ENCODE results near the gene FGF9. TPM values are rescaled to one million over a fixed set of nuclear protein-coding genes. Genes with fewer than 3 reads are reported as not detected.
A peak's percentile ranks its signal among the peaks of the same experiment; 100 is the strongest.

FGF9 gene
- total and polyA plus RNA-seq, 9 donors: 6.2 to 17.2 (median 7.4) TPM

DNA sequence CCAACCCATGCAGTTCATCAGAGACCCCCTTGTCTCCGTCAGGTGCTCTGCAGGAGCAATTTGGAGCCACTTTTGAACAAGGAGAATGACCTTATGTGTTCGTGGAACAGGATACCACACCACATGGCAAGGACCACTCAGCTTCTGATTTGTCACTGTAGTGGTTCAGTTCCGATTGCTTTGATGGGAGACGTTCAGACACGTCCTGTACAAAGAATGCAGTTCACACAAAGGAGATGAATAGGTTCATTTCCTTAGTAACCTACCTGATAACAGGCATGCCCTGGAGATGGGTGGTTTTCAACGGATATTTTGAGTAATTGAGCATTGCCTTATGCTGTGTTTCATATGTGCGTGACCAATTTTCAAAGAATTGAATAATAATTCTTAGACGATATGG lies 17.2 kb downstream of the FGF9 start:
- Histone ChIP-seq H3K27me3 (ENCODE audit: control insufficient read depth, insufficient read depth, low read length) (peaks cover 4% of the 10 kb centered on the region), H3K4me3 (ENCODE audit: low read length) (no peak overlapping the region), H3K27ac (ENCODE audit: low read length) (no peak overlapping the region), H3K4me1 (ENCODE audit: control insufficient read depth, insufficient read depth, low read length) (peaks cover 4% of the 10 kb centered on the region), H3K9me3 (replicated peaks; ENCODE audit: control insufficient read depth, low read depth, low read length) (no peaks in the 10 kb centered on the region), H3K36me3 (ENCODE audit: control insufficient read depth, insufficient read depth, low read length) (peaks cover 13% of the 10 kb centered on the region)
- 88% methylated on average over 4 of the region's 8 CpGs for whole genome bisulfite sequencing (ENCODE audit: insufficient coverage)
- DNase-seq: no peak

DNA sequence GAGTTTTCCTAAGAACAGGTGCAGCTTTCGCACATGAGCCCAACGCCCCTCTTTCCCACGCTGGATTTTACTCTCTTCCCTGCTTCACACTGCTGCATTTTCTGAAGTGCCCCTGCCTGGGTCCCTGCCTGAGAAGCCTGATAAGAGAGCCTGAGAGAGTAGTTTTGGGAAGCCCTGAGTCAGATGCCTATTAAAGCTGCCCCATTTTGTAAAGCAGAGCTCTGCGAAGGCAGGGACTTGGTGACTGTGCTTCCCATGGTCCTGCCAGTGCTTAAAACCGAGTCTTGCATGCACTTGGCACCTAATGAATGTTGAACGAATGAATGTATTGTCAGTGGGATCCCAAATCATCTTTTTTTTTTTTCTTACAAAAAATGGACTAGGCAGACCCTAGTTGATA lies 18.2 kb downstream of the FGF9 start:
- H3K27ac ChIP-seq (ENCODE audit: low read length): no peak overlapping the region
- WGBS (ENCODE audit: insufficient coverage): 94% methylated on average over 2 of the region's 6 CpGs

DNA sequence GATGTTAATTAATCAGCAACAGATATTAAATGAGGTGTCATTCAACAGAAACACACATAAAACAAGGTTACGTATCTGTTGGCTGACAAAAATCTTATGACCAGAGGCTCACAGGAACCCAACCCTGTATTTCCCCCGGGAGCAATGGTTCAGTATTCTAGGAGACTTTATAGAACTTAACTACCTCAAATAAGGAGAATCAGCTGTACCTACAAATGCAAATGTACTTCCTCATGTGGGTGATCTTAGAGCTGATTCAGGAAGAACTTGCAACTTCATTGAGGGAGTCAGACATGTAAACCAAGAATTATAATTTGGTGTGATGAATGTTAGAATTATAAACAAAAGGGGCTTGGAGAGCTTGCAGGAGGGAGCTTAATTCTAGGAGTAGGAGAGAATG lies 20.1 kb downstream of the FGF9 start:
- no peak overlapping the region for H3K4me3 ChIP-seq (ENCODE audit: low read length)
- H3K27me3 ChIP-seq (ENCODE audit: control insufficient read depth, insufficient read depth, low read length): no peaks in the 10 kb centered on the region
- WGBS (ENCODE audit: insufficient coverage): no CpG with 5 or more reads among the region's 2 CpGs
- H3K27ac ChIP-seq (ENCODE audit: low read length): no peak overlapping the region
- H3K4me1 ChIP-seq (ENCODE audit: control insufficient read depth, insufficient read depth, low read length): no peaks in the 10 kb centered on the region
- no peak for DNase-seq
- H3K9me3 ChIP-seq (replicated peaks; ENCODE audit: control insufficient read depth, low read depth, low read length): no peaks in the 10 kb centered on the region
- peaks cover 13% of the 10 kb centered on the region for H3K36me3 ChIP-seq (ENCODE audit: control insufficient read depth, insufficient read depth, low read length)

More for the DNA sequence above, 18.2 kb downstream of the FGF9 start:
- Histone ChIP-seq H3K4me3 (ENCODE audit: low read length) (no peak overlapping the region), H3K36me3 (ENCODE audit: control insufficient read depth, insufficient read depth, low read length) (peaks cover 13% of the 10 kb centered on the region), H3K4me1 (ENCODE audit: control insufficient read depth, insufficient read depth, low read length) (no peaks in the 10 kb centered on the region), H3K9me3 (replicated peaks; ENCODE audit: control insufficient read depth, low read depth, low read length) (no peaks in the 10 kb centered on the region), H3K27me3 (ENCODE audit: control insufficient read depth, insufficient read depth, low read length) (no peaks in the 10 kb centered on the region)
- no peak for DNase-seq

DNA sequence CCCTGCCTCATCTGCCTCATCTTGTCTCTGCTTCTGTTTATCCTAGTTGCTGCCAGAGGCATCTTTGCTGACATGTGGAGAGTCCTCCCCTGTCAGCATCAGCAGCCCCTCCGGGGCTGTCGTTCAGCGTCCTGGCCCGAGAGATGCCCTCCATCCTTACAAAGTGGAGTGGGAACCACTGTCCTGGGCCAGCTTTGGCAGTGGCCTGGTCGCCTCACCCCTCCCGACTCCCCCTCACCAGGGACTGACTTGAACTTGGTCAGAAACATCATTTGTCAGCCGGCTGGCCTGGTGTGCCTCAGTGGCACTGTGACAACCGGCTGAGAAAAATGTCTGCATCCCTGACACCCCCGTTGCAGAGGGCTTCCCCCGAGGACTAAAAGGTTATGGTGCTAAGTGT lies 20.6 kb downstream of the FGF9 start:
- WGBS (ENCODE audit: insufficient coverage): 80% methylated on average over 8 of the region's 10 CpGs
- no peak overlapping the region for H3K27ac ChIP-seq (ENCODE audit: low read length)
- no peaks in the 10 kb centered on the region for H3K27me3 ChIP-seq (ENCODE audit: control insufficient read depth, insufficient read depth, low read length)
- no peaks in the 10 kb centered on the region for H3K4me1 ChIP-seq (ENCODE audit: control insufficient read depth, insufficient read depth, low read length)
- H3K9me3 ChIP-seq (replicated peaks; ENCODE audit: control insufficient read depth, low read depth, low read length): no peaks in the 10 kb centered on the region
- H3K4me3 ChIP-seq (ENCODE audit: low read length): no peak overlapping the region
- H3K36me3 ChIP-seq (ENCODE audit: control insufficient read depth, insufficient read depth, low read length): peaks cover 13% of the 10 kb centered on the region
- no peak for DNase-seq

DNA sequence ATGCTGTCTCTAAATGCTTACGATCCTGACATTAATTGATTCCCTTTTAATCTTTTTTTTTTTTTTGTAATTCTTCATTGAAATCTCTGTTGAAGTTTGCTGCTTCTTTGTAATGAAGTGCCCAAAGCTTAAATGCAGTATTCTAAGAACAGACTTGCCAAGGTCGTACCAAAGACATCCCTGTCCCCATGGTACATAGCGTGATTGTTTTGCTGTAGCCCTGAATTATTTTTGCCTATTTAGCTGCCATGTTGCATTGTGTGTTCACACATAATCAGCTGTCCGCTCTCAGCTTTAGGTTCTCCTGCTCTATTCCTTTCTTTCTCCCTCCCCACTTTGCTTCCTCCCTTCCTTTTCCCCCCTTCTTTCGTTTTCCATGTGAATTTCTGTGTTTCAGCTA lies 21.1 kb downstream of the FGF9 start:
- no peak overlapping the region for H3K27ac ChIP-seq (ENCODE audit: low read length)
- no peaks in the 10 kb centered on the region for H3K4me1 ChIP-seq (ENCODE audit: control insufficient read depth, insufficient read depth, low read length)
- no peak for DNase-seq
- H3K36me3 ChIP-seq (ENCODE audit: control insufficient read depth, insufficient read depth, low read length): peaks cover 13% of the 10 kb centered on the region
- H3K4me3 ChIP-seq (ENCODE audit: low read length): no peak overlapping the region
- WGBS (ENCODE audit: insufficient coverage): 89% methylated on average over 3 of the region's 5 CpGs
- no peaks in the 10 kb centered on the region for H3K27me3 ChIP-seq (ENCODE audit: control insufficient read depth, insufficient read depth, low read length)
- H3K9me3 ChIP-seq (replicated peaks; ENCODE audit: control insufficient read depth, low read depth, low read length): no peaks in the 10 kb centered on the region

DNA sequence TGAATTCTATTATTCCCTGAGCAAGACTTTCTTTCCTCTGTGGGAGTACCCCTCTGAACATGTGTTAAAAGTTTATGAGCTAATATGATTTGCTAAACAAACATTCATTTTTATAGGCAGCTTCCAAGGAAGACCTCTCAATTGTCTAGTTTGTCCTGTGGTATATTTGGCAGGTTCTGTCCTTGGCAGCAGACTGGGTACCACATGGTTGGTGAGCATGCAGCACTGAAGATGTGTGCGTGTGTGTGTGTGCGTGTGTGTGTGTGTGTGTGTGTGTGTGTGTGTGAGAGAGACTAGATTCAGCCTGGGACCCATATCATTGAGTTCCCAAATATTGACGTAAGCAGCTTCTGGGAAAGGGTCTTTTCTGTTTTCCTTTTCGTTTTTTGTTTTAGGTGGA lies 24.0 kb downstream of the FGF9 start:
- WGBS (ENCODE audit: insufficient coverage): 80% methylated on average over 1 of the region's 4 CpGs
- H3K27me3 ChIP-seq (ENCODE audit: control insufficient read depth, insufficient read depth, low read length): no peaks in the 10 kb centered on the region
- DNase-seq: no peak
- no peaks in the 10 kb centered on the region for H3K9me3 ChIP-seq (replicated peaks; ENCODE audit: control insufficient read depth, low read depth, low read length)
- H3K36me3 ChIP-seq (ENCODE audit: control insufficient read depth, insufficient read depth, low read length): peaks cover 3% of the 10 kb centered on the region
- H3K4me1 ChIP-seq (ENCODE audit: control insufficient read depth, insufficient read depth, low read length): peaks cover 2% of the 10 kb centered on the region
- H3K4me3 ChIP-seq (ENCODE audit: low read length): no peak overlapping the region
- H3K27ac ChIP-seq (ENCODE audit: low read length): no peak overlapping the region

DNA sequence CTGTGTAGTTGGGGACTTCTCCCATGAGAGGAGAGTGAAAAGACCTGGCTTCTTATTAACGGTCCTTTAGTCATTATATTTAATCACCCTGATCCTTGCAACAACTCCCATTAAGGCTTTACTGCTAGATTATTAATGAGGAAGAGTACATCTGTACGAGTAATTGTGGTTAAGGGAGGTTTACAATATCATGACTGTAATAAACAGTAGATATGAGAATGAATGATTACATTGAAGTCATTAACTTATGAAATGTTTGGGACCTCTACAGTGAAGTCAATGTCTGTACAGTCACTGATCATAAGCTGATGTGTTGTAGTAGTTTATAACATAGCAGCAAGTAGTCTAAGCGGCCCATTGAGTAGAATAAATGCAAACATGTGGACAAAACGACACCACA lies 24.7 kb downstream of the FGF9 start:
- Histone ChIP-seq H3K27ac (ENCODE audit: low read length) (no peak overlapping the region), H3K4me3 (ENCODE audit: low read length) (no peak overlapping the region), H3K36me3 (ENCODE audit: control insufficient read depth, insufficient read depth, low read length) (no peaks in the 10 kb centered on the region), H3K27me3 (ENCODE audit: control insufficient read depth, insufficient read depth, low read length) (no peaks in the 10 kb centered on the region), H3K9me3 (replicated peaks; ENCODE audit: control insufficient read depth, low read depth, low read length) (no peaks in the 10 kb centered on the region), H3K4me1 (ENCODE audit: control insufficient read depth, insufficient read depth, low read length) (peaks cover 2% of the 10 kb centered on the region)
- DNase-seq: no peak
- WGBS (ENCODE audit: insufficient coverage): no CpG with 5 or more reads among the region's 4 CpGs

DNA sequence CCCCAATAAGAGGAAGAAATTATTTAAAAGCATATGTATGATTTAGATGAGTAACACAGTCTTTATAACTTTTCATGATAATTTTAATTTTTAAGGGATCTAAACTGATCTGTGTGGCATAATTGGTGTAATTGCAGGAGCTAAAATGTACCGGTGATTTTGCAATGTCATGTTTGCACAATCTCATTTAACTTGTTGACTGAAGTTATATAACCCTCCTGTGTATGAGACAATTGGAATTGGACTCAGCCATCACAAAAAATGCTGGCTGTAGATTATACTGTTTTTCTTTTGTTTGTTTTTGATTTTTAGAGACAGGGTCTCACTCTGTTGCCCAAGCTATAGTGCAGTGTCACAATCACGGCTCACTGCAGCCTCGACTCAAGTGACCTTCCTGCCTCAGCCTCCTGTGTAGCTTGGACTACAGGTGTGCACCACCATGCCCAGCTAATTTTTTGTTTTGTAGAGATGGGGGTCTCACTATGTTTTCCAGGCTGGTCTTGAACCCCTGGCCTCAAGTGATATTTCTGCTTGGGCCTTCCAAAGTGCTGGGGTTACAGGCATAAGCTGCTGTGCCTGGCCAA lies 26.1 kb downstream of the FGF9 start:
- WGBS (ENCODE audit: insufficient coverage): 77% methylated on average over 2 of the region's 3 CpGs
- Histone ChIP-seq H3K4me1 (ENCODE audit: control insufficient read depth, insufficient read depth, low read length) (peaks cover 2% of the 10 kb centered on the region), H3K27ac (ENCODE audit: low read length) (no peak overlapping the region), H3K27me3 (ENCODE audit: control insufficient read depth, insufficient read depth, low read length) (no peaks in the 10 kb centered on the region), H3K4me3 (ENCODE audit: low read length) (no peak overlapping the region), H3K36me3 (ENCODE audit: control insufficient read depth, insufficient read depth, low read length) (peaks cover 4% of the 10 kb centered on the region), H3K9me3 (replicated peaks; ENCODE audit: control insufficient read depth, low read depth, low read length) (no peaks in the 10 kb centered on the region)
- no peak for DNase-seq

DNA sequence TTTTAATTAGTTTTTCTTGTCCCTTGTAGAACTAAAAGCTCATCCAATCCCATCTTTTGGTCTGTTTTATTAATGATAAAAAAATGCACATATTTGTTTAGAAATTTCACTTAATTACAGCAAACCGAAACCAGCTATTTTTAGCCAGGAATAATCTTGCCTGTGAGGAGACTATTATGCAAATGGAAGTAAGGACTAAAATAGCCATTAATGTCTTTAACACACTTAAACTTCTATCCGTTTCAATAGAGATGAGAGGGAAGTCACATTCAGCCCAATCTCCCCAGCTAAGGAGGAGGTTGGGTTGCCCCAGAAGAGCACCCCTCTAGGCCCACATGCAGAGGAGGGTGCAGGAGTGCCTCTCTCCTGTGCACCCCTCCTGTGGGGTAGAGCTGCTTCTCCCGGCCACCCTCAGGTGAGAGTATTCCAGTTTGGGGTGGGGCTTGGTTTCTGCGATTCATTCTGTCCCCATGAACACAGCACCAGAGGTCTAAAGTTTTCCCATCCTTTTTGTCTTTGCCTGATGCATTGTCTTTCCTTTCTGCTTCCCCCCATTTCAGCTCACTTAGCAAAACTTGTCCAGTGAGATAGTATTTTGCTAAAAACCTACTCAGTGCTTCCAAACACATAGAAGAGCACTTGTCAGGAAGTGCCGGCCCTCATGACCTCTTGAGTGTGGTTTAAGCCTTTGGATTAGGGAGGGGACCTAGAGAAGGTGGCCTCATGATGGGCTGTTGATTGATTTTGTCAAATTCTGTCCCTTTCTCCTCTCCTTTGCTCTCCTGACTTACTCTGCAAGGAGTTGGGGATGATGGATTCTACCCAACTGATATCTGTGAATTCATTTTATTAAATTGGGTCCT lies 28.2 kb downstream of the FGF9 start:
- DNase-seq: peak; percentile 29
- Histone ChIP-seq H3K9me3 (replicated peaks; ENCODE audit: control insufficient read depth, low read depth, low read length) (no peaks in the 10 kb centered on the region), H3K4me3 (ENCODE audit: low read length) (no peak overlapping the region), H3K27ac (ENCODE audit: low read length) (no peak overlapping the region), H3K36me3 (ENCODE audit: control insufficient read depth, insufficient read depth, low read length) (peaks cover 4% of the 10 kb centered on the region), H3K4me1 (ENCODE audit: control insufficient read depth, insufficient read depth, low read length) (peaks cover 2% of the 10 kb centered on the region), H3K27me3 (ENCODE audit: control insufficient read depth, insufficient read depth, low read length) (no peaks in the 10 kb centered on the region)
- WGBS (ENCODE audit: insufficient coverage): 100% methylated on average over 1 of the region's 5 CpGs

DNA sequence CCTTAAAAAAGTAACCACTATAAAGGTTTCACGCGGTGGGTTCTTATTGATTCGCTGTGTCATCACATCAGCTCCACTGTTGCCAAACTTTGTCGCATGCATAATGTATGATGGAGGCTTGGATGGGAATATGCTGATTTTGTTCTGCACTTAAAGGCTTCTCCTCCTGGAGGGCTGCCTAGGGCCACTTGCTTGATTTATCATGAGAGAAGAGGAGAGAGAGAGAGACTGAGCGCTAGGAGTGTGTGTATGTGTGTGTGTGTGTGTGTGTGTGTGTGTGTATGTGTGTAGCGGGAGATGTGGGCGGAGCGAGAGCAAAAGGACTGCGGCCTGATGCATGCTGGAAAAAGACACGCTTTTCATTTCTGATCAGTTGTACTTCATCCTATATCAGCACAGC lies 30.6 kb downstream of the FGF9 start:
- DNase-seq: no peak
- WGBS (ENCODE audit: insufficient coverage): 88% methylated on average over 3 of the region's 10 CpGs
- Histone ChIP-seq H3K4me1 (ENCODE audit: control insufficient read depth, insufficient read depth, low read length) (peaks cover 2% of the 10 kb centered on the region), H3K4me3 (ENCODE audit: low read length) (no peak overlapping the region), H3K9me3 (replicated peaks; ENCODE audit: control insufficient read depth, low read depth, low read length) (no peaks in the 10 kb centered on the region), H3K36me3 (ENCODE audit: control insufficient read depth, insufficient read depth, low read length) (peaks cover 4% of the 10 kb centered on the region), H3K27me3 (ENCODE audit: control insufficient read depth, insufficient read depth, low read length) (no peaks in the 10 kb centered on the region), H3K27ac (ENCODE audit: low read length) (no peak overlapping the region)

All from muscle of leg (tissue), 11 donors.